HL-60 (cell line): ENCODE results near the gene IGF1.

Source experiments
- DNase-seq, 2 experiments: peaks; one replicate each; pipeline ENCODE4 v3.0.0-alpha.2; 2010 to 2020; ENCODE audit warnings: low read depth in 1 of 2, low spot score in 1 of 2
- H3K27ac ChIP-seq: fragments of 250-450 bp; sonication (Bioruptor Pico); replicated peaks from 2 replicates; pipeline ENCODE4 v1.5.1; 2020; ENCODE audit warnings: mild to moderate bottlenecking, moderate library complexity
- H3K27me3 ChIP-seq: fragments of 250-450 bp; sonication (Bioruptor Pico); 2 replicates; pipeline ENCODE4 v1.5.1; 2021; ENCODE audit warnings: mild to moderate bottlenecking, moderate library complexity; ENCODE audit not compliant: insufficient read depth, poor library complexity, severe bottlenecking
- H3K4me3 ChIP-seq: replicated peaks from 2 replicates; pipeline ENCODE4 v1.5.1; 2011; ENCODE audit warnings: mild to moderate bottlenecking, control low read depth, low read length; ENCODE audit not compliant: insufficient read depth
- GABPA ChIP-seq: IDR thresholded peaks from 2 replicates; pipeline ENCODE4 v1.6.1; 2012; ENCODE audit warnings: low read depth
- POLR2AphosphoS5 ChIP-seq: IDR thresholded peaks from 2 replicates; pipeline ENCODE4 v1.6.1; 2012; ENCODE audit warnings: low read depth
- REST ChIP-seq: IDR thresholded peaks from 2 replicates; pipeline ENCODE4 v1.6.1; 2012; ENCODE audit warnings: low read depth; ENCODE audit not compliant: insufficient replicate concordance
- SPI1 ChIP-seq: IDR thresholded peaks from 2 replicates; pipeline ENCODE4 v1.6.1; 2012; ENCODE audit warnings: low read depth, mild to moderate bottlenecking, borderline replicate concordance
- TF ChIP-seq, protein P1 (sequence below): IDR thresholded peaks from one replicate; pipeline ENCODE4 v1.5.1; 2011; ENCODE audit warnings: low read length, control low read depth, inconsistent platforms; ENCODE audit not compliant: insufficient read depth

IGF1 gene

GRCh38 chr12:102465762-102466560, 14.4 kb downstream of the IGF1 start:
- H3K4me3 ChIP-seq = no peak overlapping the region
- no peak for TF ChIP-seq REST
- TF ChIP-seq SPI1 = no peak
- TF ChIP-seq, protein P1, sequence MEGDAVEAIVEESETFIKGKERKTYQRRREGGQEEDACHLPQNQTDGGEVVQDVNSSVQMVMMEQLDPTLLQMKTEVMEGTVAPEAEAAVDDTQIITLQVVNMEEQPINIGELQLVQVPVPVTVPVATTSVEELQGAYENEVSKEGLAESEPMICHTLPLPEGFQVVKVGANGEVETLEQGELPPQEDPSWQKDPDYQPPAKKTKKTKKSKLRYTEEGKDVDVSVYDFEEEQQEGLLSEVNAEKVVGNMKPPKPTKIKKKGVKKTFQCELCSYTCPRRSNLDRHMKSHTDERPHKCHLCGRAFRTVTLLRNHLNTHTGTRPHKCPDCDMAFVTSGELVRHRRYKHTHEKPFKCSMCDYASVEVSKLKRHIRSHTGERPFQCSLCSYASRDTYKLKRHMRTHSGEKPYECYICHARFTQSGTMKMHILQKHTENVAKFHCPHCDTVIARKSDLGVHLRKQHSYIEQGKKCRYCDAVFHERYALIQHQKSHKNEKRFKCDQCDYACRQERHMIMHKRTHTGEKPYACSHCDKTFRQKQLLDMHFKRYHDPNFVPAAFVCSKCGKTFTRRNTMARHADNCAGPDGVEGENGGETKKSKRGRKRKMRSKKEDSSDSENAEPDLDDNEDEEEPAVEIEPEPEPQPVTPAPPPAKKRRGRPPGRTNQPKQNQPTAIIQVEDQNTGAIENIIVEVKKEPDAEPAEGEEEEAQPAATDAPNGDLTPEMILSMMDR = no peak
- no peak for TF ChIP-seq POLR2AphosphoS5
- H3K27ac ChIP-seq = no peak overlapping the region
- no peak for DNase-seq
- peaks cover 9% of the 10 kb centered on the region for H3K27me3 ChIP-seq

- peaks cover 6% of the 10 kb centered on the region for H3K27me3 ChIP-seq
- no peak overlapping the region for H3K4me3 ChIP-seq
- TF ChIP-seq REST = no peak
- TF ChIP-seq POLR2AphosphoS5 = no peak
- TF ChIP-seq SPI1 = no peak
- TF ChIP-seq, protein P1 = no peak
- no peak for TF ChIP-seq GABPA
- H3K27ac ChIP-seq = no peak overlapping the region
- no peak for DNase-seq
Measured at GRCh38 chr12:102463659-102464249, 16.6 kb downstream of the IGF1 start.

DNA sequence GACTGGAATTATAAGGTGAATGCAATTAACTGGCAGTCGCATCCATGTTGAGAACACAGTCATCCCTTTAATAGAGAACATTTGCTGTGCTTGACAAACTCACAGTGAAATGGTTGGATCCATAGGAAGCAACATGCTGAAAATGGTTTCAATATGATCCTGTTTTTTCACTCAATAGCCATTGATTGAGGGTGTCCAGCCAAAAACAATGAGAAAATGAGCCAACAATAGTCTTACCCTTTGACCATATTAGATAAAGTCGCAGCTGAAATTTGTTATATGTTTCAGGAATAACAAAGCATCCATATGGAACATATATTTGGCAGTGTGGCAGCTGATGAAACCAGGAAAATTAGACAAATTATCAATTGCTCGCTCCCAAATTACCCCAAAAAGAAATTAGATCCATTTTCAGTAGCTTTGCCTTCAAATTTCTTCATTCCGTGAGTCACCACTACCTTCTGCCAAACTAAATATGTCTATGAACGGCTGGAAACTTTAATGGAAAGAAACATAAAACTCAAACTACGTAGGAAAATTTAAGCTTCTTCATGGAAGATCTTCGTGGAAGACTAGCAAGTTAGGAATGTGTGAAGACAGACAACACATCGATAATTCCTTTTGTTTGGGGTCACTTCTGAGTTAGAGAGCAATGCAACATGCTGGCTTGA, 17.4 kb downstream of the IGF1 start:
- DNase-seq = no peak
- H3K27me3 ChIP-seq = peaks cover 6% of the 10 kb centered on the region
- H3K27ac ChIP-seq = no peak overlapping the region
- H3K4me3 ChIP-seq = no peak overlapping the region
- TF ChIP-seq, protein P1 = no peak
- TF ChIP-seq POLR2AphosphoS5 = no peak
- no peak for TF ChIP-seq SPI1
- TF ChIP-seq REST = no peak
- TF ChIP-seq GABPA = no peak
